Measurements from ENCODE around the gene TACC3.
A peak's percentile ranks its signal among the peaks of the same experiment; 100 is the strongest.

TACC3 gene

GRCh38 chr4:1762264-1763010 is 41.1 kb downstream of the TACC3 start:
- DNase-seq = no peak

GRCh38 chr4:1763070-1763549 is 41.8 kb downstream of the TACC3 start:
- DNase-seq = no peak

GRCh38 chr4:1763550-1764080 is 42.3 kb downstream of the TACC3 start:
- no peak for DNase-seq

- no peak for DNase-seq
Measured at GRCh38 chr4:1764670-1765069, 43.3 kb downstream of the TACC3 start.

DNA sequence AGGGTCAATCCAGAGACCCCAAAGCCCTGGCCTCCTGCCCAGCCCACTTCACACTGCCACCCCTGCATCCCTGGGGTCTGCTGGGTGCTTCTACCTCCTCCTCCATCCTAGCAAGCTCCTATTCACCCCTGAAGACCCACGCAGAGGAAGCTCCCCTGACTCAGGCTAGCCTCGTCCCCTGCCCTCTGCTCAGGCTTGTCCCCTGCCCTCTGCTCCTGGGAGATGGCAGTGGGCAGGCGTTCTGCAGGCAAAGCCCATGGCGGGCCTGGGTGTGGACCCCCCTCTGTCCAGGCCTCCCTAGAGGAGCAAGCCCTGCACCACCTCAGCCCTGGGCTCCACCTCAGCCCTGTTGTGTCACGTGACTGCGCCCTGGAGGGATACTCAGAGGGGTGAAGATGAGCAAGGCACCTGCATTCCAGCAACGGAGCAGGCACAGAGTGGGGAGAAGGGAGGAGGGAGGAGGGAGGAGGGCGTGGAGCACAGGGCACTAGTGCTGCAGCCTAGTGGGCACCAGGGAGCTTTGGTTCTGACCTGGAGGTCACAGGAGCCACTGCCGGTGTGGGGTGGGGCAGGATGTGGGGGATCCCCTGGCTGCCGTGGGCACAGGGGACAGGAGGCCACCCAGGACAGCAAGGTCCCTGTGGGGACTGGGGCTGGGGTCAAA is 44.2 kb downstream of the TACC3 start:
- DNase-seq = no peak

DNA sequence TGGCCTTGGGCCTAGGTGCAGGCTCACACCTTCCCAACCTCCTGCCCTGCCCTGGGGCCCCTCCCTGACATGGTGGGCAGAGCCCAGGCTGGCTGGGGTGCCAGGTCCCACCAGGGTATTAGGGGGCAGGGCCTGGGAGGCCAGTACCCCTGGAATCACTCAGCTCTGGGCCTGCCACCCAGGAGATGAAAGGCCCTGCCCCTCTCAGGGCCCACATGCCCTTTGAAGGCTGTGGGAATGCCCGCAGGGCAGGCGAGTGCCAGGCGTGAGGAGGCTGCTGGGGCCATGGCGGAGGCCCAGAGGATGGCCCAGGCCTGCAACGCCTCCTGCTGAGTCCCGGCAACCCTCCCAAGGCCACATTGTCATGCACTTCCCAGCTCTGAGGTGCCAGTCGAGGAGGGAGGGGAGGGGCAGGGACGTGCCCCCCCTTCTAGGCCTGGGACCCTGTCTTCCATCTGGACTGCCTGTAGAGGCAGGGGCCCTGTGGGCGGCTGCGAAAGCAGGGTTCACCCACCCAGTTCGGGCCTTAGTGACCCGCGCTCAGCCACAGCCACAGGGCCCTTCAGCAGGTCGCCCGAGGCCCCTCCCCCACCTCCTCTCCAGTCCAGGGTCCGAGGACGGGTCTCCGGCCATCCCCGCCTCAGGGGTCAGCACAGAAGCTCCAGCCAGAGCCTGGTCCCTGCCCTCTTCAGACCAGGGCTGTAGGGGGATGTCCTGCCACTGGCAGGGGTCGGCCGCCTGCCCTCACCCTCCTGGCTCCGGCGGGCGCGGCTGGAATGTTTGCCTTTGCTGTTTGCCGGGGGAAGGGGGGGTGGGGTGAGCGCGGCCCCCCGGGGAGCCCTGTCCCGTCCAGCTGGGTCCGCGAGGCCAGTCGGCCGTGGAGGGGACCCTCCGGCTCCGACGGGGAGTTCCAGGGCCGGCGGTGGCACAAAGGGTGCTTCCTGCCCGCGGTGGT is 45.1 kb downstream of the TACC3 start:
- no peak for DNase-seq

GRCh38 chr4:1767061-1767769 is 45.9 kb downstream of the TACC3 start:
- no peak for DNase-seq

DNA sequence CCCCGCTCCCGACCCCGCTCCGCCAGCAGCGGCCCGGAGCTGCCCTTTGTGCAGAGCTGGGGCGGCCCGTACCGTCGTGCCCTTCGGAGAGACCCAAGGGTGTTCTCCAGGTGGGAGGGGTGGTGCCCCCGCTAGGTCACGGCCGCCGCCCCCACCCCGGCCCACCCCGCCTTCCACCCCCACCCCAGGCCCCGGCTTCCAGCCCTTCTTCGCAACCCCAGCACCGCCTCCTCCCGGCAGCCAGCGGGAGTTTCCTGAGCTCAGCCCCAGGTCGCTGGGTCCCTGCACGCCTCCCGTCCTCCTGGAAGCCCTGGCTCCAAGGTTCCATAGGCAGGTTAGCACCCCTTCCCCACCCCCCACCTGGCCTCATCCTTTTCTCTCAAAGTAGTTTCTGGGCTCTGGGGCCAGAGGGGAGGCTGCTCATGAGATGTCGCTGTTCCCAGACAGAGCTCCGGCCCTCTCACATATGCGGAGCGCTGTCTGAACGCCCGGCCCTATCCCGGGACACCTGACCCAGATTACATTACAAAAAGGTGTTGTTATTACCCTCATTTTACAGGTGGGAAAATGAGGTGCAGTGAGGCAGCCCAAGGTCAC is 46.5 kb downstream of the TACC3 start:
- DNase-seq = peak; percentile 41

DNA sequence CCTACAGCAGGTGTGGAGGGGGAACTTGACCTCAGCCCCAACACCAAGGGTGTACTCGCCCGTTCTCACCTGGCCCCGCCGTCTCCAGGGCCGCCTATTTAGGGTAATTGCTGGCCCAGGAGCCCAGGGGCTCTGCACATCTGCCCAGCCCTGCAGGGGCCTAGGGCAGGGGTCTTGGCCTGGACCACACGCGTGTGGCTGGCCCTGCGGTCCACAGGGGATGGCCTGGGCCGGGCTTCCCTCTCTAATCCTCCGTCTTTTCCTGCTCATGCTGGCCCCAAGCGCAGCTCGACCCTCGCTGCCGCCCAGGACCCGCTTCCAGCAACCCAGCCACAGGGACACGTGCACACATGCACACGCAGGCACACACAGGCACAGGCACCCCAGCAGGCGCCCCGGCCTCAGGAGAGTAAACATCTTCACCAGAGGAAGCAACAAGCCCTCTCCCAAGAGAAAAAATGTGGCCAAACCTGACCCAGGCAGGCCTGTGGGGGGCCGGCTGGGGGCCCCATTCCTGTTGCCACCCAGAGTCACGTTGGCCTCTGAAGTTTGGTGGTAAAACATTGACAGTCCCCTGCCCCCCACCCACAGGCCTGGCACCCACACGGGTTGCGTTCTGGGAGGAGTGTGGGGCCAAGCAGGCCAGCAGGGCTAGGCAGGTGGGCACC is 47.2 kb downstream of the TACC3 start:
- DNase-seq = no peak

GRCh38 chr4:1769692-1770091 is 48.4 kb downstream of the TACC3 start:
- DNase-seq = no peak

DNA sequence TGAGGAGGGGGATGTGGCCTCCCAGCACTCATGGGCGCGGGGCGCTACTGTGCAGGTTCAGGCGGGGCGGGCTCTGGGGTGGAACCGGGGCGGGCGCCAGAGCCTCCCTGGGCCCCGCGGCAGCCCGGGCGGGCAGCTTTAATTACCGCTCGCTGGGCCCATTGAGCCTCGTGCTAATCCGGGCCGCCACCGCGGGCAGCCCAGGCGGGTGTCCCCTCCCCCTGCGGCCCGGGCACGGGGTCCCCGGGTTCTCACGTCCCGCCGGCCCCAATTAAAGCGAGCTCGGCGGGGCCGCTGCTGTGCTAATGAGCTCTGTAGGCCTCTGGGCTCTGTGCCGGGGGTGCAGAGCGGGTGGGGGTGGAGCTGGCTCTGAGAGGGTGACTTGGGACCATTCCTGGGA is 48.9 kb downstream of the TACC3 start:
- no peak for DNase-seq

DNA sequence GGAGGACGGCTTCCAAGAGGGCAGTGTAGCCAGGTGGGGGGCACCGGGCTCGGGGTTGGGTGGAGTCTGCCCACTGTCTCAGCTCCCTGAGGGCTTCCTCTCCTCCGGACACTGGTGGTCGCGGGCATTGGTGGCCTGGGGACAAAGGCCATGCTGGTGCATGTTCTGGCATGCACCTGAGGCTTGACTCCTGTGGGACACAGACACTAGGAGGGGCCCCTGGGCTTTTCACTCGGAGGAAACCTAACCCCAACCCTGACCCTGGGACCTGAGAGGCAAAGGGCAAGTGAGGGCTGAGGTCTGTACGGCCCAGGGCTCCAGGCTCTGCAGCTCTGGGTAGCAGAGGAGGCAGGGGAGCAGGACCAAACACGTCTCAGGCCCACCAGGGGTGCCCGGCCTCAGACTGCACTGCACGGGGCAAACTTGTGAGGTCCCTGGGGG is 49.5 kb downstream of the TACC3 start:
- DNase-seq = no peak

DNA sequence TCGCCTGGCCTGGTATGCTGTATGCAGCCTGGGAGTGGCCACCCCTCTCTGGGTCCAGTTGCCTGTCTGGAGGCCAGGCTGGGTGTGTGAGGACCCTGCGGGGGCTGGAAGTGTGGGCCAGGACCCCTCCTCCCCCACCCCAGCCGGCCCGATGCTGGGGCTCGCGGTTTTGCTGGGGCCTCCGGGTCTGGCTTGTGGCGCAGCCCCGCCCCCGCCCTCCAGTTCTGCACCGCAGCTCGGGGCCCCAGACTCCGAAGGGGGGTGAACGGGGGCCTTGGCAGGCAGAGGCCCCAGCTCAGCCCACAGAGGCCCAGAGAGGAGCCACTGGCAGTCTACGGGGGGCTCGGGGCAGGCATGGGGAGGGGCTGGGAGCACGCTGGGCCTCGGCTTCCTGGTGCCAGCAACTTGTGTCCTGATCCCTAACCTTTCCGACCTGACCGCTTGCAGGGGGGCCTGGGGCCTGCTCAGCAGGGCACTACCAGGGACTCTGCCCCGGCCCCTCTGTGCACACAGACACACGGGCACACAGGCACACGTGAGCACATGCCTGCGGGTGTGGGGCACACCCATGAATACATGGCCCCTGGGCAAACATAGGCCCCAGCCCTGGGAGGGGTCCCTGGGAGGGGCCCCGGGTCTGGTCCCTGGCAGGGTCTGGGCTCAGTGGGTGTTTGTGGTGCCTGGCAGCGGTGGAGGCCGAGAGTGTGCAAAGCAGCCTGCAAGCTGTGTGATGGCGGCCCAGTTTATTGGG is 50.4 kb downstream of the TACC3 start:
- no peak for DNase-seq

DNA sequence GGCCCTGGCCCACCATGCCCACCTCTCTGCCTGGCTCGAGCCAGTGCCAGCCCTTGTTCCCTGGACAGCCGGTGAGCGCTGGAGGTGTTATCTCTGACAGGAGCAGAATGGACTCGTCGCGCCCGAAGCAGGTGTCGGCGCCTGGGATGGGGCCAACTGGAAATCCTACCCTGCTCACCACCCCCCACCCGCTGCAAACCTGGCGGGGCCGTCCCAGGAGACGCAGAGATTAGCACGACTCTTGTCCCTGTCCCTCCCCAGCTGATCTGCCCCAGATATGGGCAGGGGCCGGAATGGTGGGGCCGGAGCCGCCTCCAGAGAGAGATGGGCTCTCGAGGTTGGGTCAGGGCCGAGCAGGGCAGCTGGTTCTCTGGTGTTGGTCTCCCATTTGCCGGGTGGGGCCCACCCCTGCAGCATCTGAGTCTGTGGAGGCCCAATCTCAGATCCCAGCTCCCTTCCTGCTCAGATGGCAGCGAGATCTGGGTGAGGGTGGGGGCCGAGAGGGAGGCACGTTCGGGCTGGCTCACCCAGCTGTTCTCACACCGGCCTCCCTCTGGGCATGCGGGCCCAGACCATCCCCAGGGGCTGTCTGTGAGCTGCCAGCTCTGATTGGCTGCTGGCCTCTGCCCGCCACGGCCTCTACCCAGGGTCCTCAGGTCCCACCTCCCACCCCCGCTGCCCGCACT is 51.7 kb downstream of the TACC3 start:
- DNase-seq = no peak

GRCh38 chr4:1773754-1774153 is 52.4 kb downstream of the TACC3 start:
- DNase-seq = no peak

DNA sequence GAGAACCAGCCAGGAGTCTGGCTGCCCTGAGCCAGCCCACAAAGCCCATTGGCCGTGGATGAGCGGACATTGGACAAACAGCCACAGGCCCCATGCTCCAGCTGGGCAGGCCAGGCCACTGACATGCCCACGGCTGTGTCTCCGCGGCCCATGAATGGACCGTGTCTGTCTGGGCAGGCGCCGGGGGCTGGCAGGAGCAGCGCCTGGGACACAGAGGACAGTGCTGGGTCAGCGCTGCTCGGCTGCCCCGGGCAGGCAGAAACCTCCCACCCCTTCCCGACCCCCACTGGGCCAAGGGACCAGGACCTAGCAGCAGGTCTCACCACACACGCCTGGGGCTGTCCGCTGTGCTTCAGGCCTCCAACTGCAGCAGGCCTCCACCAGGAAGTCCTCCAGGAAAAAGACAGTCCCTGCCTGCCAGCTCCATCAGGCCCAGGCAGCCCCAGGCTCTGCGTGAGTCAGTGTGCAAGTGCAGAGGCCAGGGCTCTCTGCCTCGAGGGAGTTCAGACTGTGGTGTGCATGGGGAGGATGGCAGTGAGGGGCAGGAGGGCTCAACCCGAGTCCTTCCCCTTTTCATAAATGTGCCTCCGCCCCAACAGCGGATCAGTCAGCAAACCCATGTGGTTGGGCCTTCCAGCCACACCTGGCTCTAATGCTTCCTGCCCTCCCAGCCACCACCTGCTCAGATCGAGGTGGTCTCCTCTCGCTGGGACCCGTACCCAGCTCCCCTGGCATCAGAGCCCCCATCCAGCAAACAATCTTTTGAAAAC is 54.6 kb downstream of the TACC3 start:
- DNase-seq = no peak

- no peak for DNase-seq
Measured at GRCh38 chr4:1776521-1777161, 55.3 kb downstream of the TACC3 start.

GRCh38 chr4:1777822-1778641 is 56.7 kb downstream of the TACC3 start:
- no peak for DNase-seq

Data from activated naive CD4-positive, alpha-beta T cell treated with anti-CD3 and anti-CD28 coated beads, Interleukin-2, amount 50 U/mL, for 16 hours (primary cell).